Islet precursor cell (in vitro differentiated cells): ENCODE results near the gene CACNG6.

ENCODE experiments used
- DNase-seq: peaks from one replicate; pipeline ENCODE4 v3.0.0-alpha.2; 2018

The CACNG6 gene

GRCh38 chr19:53969366-53969765 lies 22.1 kb upstream of the CACNG6 start:
- DNase-seq = no peak

DNA sequence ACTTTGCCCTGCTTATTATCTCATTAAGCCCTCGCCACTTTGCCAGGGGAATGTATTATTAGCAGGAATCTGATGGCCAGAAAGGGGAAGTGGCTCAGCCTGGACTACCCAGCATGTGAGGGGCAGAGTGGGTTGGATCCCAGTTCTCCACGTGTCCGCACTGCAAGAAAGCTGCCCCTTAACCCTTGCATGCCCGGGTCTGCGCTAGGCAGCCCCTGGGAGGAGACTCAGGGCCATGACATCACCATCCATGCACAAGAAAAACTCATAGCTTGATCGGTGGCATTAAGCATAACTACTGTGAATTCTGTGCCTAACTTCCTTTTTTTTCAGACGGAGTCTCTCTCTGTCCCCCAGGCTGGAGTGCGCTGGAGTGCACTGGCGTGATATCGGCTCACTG lies 19.8 kb upstream of the CACNG6 start:
- no peak for DNase-seq

DNA sequence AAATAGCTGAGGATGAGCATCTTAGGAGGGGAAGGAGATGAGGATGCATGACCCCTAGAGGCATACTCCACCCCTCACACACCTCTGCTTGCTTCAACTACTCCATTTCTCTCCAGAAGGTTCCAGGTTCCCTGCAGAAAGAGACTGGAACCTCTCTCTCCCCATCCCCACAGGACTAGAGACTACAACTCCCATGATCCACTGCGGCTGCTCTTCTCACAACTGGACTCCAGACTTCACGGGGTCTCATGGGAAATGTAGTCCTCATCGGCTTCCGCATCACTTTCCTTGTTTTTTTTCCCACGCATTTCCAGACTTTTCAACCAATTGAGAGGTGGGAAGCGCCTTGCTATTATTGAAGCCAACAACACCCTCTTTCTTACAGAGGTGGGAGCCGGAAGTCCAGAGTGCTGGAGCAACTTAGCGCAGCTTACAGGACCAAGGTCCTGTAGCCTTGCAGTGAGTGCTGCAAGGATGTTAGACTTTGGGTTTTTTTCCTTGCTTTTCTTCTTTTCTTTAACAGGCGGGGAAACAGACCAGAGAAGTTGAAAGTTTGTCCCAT lies 13.9 kb upstream of the CACNG6 start:
- peak; percentile 91 for DNase-seq

DNA sequence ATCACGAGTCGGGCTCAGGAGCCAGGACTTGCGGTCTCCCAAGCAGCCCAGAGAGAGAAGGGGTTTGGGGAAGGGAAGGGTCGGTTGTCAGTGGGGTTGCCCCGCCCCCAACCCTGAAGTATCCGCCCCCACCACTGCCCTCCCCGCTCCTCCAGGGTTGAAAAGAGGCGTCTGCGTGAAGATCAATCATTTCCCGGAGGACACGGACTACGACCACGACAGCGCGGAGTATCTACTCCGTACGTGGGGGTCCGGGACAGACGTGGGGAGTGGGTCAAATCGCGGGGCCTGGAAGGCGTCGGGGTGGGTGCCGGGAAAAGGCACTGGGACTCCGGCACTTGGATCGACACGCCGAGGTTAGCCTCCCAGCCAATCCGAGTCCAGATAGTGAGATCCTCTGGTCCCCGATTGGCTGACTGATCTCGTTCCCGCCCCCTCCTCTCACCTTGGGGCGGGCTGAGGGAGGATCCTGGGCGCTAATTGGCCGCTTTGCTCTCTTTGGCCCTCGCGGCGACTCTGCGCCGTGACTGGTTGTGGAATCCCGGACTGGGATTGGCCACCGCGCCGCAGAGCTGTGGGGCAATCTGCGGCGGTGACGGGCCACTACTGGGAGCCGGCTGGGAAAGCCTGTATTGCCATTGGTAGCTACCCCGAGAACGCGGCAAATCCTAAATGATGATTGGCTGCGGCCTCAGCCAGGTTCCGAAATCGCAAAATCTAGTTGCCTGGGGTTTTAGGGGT lies 13.3 kb upstream of the CACNG6 start:
- peak; percentile 98 for DNase-seq

DNA sequence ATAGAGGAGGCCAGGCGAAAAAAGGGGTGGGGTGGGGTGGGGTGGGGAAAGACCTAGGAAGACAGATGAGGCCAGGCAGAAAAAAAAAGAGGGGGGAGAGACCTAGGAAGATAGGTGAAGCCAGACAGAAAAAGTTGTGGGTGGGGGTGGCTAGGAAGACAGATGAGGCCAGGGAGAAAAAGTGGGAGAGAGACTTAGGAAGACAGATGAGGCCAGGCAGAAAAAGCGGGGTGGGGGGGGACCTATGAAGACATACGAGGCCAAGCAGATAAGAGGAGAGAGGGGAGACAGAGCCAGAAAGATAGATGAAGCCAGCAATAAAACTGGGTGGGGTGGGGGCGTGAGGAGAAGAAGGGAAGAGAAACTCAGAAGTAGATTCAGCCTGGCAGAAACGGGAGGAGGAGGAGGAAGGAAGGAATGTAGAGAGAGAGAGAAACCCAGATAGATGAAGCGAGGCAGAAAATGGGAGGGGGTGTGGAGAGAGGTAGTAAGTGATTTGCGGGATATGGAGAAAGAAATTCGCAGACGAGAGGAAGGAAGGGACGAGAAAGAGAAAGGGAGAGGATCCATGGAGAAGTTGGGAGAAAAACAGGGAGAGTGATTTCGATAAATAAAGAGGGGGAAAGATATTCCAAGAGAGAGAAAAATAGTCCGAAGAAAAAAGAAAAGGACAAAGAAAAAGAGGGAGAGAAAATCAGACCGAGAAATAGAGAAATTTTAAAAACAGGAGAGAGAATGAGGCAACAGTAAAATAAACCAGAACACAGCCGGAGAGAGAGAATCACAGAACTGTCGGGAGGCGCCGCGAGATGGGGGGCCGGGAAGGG lies 12.2 kb upstream of the CACNG6 start:
- no peak for DNase-seq

DNA sequence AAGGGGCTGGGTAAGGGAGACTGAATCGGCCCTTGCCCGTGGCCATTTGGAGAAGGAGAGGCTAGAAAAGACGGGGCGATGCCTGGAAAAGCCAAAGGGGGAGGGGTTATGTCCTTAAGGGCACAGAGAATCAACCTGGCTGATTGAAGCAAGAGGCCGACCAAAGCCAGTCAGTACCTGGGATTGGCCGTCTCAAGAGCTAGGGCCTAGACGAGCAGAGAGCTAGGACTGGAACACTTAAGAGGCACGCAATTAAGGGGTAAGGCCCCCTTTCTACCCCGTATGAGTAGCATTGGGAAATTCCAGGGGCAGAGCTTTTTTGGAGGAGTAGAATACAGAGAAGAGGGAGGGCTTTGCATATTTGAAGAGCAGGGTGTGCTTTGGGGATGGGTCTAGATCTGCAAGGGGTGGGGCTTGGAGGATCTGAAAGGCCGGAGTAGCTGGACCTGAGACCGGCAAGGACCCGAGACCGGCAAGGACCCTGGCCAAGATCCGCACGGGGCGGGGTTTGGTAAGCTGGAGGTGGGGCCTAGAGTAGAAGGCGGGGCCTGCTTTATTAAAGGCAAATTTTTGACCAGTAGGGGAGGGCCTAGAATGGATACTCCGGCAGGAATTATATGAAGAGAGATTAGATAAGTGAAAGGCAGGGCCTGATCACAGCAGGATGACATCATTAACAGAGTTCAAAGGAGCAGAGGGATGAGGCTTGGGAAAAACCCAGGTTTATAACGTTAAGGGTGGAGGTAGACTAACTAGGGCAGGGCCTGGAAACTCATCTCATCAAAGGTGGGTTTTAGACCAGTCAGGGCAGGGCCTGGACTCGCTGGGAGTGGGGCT lies 10.7 kb upstream of the CACNG6 start:
- DNase-seq = peak; percentile 78

GRCh38 chr19:53981376-53981951 lies 10.0 kb upstream of the CACNG6 start:
- no peak for DNase-seq

DNA sequence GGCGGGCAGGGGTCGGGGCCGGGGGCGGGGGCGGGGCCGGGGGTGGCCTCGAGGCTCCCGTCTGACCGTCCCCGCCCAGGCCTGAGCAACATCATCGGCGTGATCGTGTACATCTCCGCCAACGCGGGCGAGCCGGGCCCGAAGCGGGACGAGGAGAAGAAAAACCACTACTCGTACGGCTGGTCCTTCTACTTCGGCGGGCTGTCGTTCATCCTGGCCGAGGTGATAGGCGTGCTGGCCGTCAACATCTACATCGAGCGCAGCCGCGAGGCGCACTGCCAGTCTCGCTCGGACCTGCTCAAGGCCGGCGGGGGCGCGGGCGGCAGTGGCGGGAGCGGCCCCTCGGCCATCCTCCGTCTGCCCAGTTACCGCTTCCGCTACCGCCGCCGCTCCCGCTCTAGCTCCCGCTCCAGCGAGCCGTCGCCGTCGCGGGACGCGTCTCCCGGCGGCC lies 9.4 kb upstream of the CACNG6 start:
- peak; percentile 73 for DNase-seq

DNA sequence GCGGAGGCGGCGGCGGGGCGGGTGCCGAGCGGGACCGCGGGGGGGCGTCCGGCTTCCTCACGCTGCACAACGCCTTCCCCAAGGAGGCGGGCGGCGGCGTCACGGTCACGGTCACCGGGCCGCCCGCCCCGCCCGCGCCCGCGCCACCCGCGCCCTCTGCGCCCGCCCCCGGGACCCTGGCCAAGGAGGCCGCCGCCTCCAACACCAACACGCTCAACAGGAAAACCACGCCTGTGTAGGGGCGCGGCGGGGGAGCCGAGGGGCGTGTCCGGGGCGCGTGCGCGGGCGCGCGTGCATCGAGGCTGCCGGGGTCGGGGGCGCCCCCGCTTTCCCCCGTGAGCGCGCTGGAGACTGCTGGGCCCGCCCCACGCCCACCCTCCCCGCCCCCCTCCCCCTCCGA lies 8.8 kb upstream of the CACNG6 start:
- DNase-seq = no peak

DNA sequence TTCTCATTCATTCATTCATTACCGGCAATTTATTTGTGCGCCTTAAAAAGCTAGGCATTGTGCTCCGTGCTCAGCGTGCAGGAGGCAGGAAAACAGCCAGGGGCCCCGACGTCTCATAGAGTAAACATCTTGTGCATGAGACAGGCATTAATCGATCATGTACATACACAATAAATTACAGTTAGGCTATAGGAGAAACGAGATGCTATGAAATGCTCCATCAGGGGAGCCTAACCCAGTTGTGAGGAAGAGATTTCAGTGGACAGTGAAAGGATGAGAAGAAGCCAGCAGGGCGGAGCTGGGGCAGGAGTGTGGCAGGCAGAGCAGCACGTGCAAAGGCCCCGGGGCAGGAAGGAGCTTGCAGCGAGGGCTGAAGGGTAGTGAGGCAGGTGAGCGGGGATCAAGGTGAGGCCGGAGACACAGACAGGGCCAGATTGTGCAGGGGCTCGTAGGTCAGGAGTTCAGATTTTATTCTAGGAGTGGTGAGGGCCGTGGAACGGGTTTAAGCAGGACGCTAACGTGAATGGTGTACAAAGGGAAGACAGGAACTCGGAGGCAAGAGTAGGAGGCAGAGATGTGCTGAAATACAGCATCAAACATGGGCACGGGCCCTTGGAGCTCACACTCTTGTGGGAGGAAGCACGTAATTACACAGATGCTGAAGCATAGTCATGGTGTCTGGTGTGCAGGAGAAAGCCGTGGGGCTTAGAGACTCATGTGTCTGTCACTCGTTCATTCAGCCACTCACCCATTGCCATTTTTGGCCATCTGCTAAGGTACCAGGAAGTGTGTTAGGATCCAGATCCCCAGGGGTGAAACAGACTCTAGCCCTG lies 7.8 kb upstream of the CACNG6 start:
- DNase-seq = no peak

DNA sequence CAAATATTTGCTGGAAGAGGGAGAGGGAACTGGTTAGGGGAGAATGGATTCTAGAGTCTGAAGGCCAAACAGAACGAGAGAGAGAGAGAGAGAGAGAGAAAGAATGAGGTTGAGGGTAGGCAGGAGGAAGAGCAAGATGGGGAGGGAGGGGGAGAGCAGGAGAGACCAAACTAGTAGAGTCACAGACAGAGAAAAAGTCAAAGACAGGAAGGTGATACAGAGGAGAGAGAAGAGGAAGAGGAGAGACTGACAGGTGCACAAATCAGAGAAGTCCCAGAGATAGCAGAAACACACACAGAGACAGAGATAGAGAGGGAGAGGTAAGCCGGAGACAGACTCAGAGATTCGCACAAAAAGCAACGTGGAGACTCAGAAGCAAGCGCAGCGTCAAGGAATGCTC lies 5.6 kb upstream of the CACNG6 start:
- no peak for DNase-seq

- DNase-seq = no peak
Observed at GRCh38 chr19:53988981-53989380, 2.5 kb upstream of the CACNG6 start.

DNA sequence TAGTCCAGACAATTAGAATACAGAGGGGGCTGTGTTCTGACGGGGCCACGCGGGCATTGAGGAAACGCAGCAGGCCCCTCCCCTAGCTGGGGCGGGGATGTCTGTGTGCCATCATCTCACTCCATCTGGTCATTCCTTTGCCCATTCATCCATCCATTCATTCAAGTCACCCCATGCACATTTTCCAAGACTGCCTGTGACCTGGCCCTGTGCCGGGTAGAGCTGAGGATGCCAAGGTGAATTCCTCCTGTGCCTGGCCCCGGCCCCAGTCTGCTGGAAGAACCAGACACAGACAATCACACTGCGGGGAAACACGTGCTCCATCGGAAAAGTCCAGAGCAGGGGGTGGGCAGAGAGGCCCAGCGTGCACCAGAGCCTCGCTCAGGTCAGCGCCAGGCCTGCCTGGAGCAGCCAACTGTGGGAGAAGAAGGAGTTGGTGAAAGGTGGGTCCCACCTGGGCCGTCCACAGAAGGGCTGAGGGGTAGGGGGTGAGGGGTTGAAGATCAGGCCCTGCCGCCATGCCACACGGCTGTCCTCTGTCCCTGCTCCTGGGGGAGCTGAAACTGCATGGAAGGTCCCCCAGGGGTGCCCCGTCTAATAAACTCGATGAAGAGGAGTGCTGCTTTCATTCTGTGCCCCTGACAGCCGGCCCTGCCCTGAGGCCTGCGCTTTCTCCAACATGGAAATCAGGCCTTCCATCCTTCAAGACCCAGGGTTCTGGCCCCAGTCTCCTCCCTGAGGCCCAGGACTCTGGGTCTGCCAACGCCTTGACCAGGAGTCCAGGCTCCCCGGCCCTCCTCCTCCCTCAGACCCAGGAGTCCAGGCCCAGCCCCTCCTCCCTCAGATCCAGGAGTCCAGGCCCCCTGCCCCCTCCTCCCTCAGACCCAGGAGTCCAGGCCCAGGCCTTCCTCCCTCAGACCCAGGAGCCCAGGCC lies 1.6 kb upstream of the CACNG6 start:
- no peak for DNase-seq

- no peak for DNase-seq
Observed at GRCh38 chr19:53992211-53992610, 774 bp downstream of the CACNG6 start.

DNA sequence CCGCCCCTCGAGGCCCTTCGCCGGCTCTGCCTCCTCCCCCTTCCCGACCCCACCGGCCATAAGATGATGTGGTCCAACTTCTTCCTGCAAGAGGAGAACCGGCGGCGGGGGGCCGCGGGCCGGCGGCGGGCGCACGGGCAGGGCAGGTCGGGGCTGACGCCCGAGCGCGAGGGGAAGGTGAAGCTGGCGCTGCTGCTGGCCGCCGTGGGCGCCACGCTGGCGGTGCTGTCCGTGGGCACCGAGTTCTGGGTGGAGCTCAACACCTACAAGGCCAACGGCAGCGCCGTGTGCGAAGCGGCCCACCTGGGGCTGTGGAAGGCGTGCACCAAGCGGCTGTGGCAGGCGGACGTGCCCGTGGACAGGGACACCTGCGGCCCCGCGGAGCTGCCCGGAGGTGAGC lies 1.4 kb downstream of the CACNG6 start:
- no peak for DNase-seq

DNA sequence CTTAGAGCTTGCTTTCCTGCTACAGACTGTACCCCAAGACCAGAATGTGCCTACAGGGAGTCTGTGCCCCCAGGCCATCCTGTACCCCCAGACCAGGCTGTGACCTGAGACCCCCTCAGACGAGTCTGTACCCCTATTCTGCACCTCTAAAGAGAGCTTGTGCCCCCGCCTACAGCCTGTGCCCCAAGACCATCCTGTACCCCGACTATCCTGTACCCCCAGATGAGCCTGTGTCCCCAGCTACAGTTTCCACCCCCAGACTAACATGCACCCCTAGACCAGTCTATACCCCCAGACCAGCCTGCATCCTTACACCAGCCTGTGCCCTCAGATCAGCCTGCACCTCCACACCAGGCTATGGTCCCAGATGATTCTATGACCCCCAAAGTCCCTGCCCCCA lies 2.0 kb downstream of the CACNG6 start:
- no peak for DNase-seq

- no peak for DNase-seq
Observed at GRCh38 chr19:53994811-53995210, 3.4 kb downstream of the CACNG6 start.

- no peak for DNase-seq
Observed at GRCh38 chr19:53998223-53998622, 6.8 kb downstream of the CACNG6 start.

DNA sequence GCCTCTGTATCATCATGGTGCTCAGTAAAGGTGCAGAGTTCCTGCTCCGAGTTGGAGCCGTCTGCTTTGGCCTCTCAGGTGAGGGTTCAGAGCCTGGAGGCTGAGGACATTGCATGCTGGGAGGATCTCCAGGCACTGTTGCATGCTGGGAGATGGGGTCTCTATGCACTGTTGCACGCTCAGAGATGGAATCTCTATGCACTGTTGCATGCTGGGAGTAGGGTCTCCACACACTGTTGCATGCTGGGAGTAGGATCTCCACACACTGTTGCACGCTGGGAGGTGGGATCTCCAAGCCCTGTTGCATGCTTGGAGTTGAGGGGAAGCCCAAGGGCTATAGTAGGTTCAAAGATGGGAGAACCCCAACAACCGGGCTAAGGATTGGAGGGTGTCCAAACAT lies 8.3 kb downstream of the CACNG6 start:
- DNase-seq = no peak

GRCh38 chr19:54001496-54001895 lies 10.1 kb downstream of the CACNG6 start:
- no peak for DNase-seq
